DMS153 treated with DMSO at 0.1 percent for 48 hours (cell line): ENCODE data around the gene CASS4.
"Not testable (repeated sequence)": the region's sequence is repeated elsewhere in the genome, so short reads cannot be mapped to it uniquely, and the experiment has no call there.

Source experiments
- DNase-seq: peaks from one replicate; lab custom pipeline; 2025; ENCODE audit not compliant: unreplicated experiment; lab: John Stamatoyannopoulos, UW

Gene CASS4

GRCh38 chr20:56391596-56392131 is 20.4 kb upstream of the CASS4 start:
- DNase-seq = no peak

DNA sequence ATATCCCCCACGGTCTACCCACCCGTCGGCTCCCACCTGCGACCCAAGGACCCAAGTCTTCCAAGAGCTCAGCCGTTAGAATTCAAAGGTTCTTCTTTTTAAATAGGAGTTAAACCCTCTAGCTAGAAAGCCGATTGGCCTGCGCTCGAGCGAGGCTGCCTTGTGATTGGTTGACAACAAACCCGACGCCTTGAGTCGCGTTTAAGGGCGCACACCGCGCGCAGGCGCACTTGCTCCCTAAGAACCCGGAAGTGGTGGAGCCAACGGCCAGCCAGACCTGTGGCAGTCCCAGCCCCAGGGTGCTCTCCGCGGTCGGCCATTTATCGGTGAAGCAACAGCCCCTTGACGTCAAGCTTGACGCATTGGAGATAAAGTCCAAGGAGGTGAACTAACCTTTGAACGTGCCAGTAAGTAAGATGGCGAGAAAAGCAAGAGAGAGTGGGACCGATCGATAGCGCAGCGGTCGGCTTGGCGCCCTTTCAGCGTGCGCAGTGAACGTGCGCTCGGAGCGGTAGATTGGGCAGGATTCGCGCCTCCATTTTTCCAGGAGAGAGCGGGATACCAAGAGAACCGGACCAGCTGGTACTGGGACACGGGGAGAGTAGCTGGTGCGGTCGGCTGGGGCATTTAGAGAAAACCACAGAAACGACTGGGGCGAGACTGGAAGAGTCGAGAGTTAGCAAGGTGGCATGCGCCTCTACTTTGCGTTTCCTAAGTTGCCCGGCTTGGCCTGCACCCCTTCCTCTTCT is 19.8 kb upstream of the CASS4 start, which contains the start of the genes AURKA and CSTF1:
Gene AURKA, minus strand, starts transcription at position 84 of the 749 bp plus-strand sequence. CDS start 4,018 bp downstream, outside the sequence.
Gene CSTF1, plus strand, starts transcription at position 514 of the 749 bp plus-strand sequence. CDS start 2,908 bp downstream, outside the sequence.
- DNase-seq = peak; percentile 95

GRCh38 chr20:56392881-56393482 is 19.1 kb upstream of the CASS4 start:
- DNase-seq = no peak

DNA sequence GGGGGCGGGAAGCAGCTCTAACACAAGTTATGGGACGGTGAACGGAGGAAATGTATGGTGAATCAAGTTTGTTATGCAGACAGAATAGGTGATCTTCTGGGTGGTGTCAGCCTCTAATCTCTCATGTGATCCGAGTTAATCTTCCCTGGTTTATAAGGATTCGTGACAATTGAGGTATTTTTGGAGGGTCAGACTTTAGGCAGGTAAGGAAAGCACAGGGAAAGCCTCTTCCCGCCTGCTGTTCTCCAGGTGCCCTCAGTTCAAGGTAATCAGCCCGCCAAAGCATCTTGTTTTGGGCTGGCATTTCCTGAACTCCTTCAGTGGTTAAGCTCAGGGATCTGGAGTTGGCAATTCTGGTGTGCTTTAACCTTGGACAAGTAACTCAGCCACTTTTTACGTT is 18.4 kb upstream of the CASS4 start:
- DNase-seq = no peak

DNA sequence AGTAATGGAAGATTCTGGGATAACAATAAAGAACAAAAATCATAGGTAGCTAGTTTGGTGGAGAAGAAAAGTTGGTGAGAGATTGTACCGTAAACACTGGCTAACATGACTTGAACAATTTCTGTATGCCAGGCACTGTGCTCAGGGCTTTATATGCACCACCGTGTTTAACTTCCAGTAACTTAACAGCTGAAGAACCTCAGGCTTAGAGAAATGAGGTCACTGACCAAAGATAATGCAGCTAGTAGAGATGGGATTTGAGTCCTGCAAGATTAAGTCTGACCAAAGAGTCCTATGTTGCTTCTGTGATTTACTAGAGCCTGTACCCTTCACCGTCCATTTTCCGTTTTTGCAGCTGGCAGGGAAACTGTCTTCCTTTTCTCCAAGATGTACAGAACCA is 16.9 kb upstream of the CASS4 start:
- DNase-seq = no peak

DNA sequence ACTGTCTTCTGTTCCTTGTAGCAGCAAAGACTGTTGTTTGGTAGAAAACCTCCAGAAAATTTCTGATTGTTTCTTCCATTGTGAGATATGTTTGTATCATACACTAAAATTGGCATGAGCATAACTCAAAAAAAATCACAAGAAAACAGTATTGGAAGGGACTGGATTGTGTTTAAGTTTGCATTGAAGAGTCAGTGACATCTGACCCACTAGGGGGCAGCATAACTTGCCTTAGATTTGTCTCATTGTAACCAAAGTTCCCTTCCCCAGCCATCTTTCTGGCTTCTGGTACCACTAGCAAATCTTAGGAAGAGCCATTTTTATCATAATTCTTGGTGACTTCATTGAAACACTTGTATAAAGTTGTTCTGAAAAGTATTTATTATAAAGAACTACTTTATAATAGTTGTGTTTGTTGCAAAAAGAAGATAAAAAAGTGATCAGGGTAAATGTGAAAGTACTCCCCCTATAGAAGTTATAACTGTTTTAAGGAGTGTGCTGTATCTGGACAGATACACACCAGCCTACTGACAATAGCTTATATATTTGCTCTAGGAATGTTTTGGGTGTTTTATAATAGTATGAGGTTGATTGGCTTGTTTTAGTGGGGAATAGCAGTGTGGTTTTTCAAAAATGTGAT is 11.9 kb upstream of the CASS4 start:
- no peak for DNase-seq

GRCh38 chr20:56403465-56403864 is 8.6 kb upstream of the CASS4 start:
- DNase-seq = no peak

DNA sequence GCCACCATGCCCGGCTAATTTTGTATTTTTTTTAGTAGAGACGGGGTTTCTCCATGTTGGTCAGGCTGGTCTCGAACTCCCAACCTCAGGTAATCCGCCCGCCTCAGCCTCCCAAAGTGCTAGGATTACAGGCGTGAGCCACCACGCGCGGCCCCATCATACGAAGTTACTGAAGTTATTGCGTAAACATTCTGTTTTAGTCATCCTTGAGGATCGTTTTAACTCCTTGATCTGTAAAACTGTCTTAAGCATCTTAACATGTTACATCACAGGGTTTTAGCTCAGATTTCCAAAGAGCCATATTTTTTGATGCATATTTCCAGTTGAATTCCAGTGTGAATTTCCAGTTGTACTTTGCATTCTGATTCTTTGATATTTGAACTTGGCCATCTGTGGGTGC is 6.7 kb upstream of the CASS4 start:
- DNase-seq = not testable (repeated sequence)

- no peak for DNase-seq
Measured at GRCh38 chr20:56406910-56407309, 5.2 kb upstream of the CASS4 start.

- DNase-seq = no peak
Measured at GRCh38 chr20:56409521-56409920, 2.5 kb upstream of the CASS4 start.

GRCh38 chr20:56409956-56410355 is 2.1 kb upstream of the CASS4 start:
- no peak for DNase-seq

DNA sequence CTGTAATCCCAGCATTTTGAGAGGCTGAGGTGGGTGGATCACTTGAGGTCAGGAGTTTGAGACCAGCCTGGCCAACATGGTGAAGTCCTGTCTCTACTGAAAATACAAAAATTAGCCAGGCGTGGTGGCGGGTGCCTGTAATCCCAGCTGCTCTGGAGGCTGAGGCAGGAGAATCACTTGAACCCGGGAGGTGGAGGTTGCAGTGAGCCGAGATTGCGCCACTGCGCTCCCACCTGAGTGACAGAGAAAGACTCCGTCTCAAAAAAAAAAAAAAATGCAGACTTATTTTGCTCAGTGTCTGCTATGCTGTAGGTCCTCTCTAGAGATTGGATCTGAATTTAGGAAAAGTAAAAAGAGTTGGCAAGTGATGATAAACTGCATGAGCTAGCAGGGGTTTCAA is 773 bp upstream of the CASS4 start:
- DNase-seq = not testable (repeated sequence)

DNA sequence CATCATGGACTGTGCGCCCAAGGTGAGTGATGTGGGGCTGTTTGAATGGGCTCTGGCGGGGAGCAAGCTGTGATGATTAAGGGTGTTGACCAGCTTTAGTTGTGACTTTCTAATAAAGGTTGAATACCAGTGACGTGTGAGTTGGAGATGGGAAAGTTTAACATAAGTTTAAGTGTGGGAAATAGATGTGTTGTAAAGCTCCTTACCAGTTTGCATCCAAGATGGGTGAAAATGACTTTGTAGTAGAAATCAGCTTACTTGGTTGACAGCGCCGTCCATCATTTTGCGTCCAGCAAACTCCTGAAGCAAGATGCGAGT is 372 bp downstream of the CASS4 start:
- DNase-seq = no peak

DNA sequence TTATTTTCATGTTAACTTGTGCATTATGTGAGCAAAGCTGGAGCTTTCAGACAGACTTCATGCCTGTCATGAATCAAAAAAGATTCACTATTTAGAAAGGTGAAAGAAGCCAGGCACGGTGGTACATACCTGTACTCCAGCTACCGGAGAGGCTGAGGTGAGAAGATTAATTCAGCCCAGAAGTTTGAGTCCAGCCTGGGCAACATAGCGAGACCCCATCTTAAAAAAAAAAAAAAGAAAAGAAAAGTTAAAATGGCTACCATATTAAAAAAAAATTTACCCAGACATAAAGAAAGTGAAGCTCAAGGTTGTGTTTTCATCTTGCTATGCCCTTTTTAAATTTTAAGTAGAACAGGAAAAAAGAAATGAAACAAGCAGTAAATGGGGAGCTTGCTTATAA is 889 bp downstream of the CASS4 start:
- no peak for DNase-seq

DNA sequence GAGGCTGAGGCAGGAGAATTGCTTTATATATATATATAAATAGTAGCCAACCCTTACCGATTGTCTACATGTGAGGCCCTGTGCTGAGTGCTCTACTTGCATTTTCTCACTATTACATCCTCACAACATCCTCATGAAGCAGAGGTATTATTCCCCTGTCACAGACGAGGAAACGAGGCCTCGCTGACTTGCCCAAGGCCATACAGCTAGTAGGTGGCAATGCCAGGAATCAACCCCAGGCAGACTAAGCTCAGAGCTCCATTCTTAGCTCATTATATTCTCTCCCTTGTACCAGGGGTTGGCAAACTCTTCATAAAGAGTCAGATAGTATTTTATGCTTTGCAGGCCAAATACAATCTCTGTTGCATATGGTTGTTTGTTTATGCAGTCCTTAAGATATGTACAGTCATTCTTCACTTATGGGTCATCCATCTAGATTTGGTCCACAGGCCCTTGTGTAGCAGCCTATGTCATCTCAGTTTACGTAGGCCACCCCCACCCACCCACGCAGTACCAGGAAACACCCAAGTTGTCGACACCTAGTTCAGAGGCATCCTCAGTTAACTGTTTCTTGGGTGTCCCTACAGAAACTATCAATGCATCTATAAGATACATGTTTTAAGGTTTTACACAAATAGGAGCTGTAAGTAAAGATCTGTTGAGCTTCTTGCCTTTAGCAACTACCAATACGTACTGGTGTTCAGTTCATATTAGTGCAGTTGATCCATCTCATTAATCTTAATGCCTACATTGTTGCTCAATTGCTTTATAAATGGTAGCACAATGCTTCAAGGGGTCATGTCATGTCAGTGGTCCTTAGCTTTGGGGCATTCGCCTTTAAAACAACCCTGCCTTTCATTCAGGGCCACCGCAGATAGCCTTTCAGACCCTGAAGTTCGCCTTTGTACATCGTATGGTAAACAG is 3.0 kb downstream of the CASS4 start:
- no peak for DNase-seq

DNA sequence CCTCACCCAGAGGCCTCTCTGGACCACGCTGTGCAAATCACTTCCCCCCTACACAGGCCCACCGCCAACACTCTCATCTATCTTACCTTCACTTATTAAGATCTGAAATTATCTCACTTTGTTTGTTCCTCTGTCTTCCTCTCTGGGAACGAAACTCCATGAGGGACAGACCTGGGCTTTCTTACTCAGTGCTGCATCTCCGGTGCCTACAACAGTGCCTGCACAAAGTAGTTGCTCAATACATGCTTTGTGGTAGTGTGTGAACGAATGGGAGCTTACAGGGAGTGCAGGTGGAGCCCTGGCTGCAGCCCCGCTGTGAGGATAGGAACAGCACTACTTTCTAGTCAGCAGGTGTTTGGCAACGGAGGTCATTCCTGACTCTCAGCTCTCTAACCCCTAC is 5.3 kb downstream of the CASS4 start:
- no peak for DNase-seq

- DNase-seq = no peak
Measured at GRCh38 chr20:56417911-56418310, 5.9 kb downstream of the CASS4 start.

DNA sequence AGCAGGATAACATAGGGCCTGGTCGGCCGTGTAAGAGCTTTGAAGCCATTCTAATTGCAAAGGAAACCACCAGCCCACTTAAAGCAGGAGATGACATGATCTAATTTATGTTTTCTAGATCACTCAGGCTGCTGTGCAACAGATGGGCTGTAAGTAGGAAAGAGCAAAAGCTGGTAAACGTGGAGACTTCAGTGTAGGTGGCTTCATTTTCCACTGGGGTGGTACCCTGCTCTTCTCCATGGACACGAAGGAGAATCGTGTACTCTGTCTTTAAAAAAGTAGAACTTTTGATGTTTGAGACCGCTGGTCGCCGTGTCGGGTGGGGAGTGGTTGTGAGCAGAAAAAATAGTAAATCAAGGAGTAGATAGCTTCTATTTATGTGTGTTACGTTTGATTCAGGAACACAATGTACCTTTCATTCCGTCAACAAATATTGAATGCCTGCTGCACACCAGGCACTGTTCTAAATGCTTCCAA is 6.4 kb downstream of the CASS4 start:
- no peak for DNase-seq

GRCh38 chr20:56420028-56420427 is 8.0 kb downstream of the CASS4 start:
- DNase-seq = no peak

DNA sequence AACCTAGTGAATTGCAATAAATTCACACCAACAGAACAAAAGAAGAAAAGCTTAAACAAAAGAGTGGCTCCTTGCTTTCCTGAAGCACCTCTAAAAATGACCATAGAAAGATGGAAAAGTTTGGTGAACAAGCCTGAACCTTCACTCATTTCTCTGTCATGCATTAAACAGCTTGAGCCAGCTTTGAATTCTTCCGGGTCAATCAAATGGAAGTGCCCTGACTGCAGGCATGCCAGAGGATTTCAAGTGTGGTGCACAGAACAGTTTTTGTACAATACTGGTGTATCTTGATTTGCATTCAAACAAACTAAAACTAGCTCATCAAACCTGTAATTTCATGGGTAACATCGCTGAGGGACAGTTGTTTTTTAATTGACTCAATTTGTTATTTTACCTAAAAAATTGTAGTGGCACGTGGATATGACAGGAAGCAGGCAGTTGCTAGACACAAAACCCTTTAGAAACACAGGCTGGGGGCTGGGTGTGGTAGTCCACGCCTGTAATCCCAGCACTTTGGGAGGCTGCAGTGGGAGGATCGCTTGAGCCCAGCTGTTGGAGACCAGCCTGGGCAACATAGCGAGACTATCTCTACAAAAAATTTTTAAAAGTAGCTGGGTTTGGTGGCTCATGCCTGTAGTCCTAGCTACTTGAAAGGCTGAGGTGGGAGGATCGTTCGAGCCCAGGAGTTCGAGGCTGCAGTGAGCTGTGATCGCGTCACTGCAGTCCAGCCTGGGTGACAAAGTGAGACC is 9.1 kb downstream of the CASS4 start:
- DNase-seq = no peak
